GM21515 (cell line): ENCODE measurements around the gene PRUNE2.

Source experiments
- ATAC-seq: cut with Tn5 transposase; IDR thresholded peaks from one replicate; pipeline ENCODE4 v1.9.1; 2021; ENCODE audit not compliant: unreplicated experiment

Gene PRUNE2

GRCh38 chr9:76701441-76702039, 204.4 kb downstream of the PRUNE2 start:
- no peak for ATAC-seq

- no peak for ATAC-seq
Measured at GRCh38 chr9:76700916-76701315, 205.0 kb downstream of the PRUNE2 start.

DNA sequence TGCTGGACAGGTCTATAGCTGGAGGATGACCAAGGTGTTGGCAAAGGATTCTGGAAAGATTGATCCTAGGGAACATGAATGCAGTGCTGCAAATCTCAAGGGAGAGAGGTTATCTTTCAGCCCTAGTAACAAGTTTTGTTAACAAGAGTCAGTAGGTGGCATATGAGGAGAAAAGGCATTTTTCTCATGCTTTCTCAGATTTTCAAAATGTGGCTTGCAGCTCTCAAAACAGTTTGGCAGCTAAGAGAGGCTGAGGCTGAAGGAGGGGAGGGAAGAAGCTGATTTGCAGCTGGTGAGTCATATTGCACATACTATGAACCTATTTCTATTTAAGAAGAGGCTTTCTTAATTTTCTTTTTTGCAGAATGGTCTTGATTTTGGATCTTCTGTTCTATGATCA, 205.9 kb downstream of the PRUNE2 start:
- ATAC-seq: no peak

DNA sequence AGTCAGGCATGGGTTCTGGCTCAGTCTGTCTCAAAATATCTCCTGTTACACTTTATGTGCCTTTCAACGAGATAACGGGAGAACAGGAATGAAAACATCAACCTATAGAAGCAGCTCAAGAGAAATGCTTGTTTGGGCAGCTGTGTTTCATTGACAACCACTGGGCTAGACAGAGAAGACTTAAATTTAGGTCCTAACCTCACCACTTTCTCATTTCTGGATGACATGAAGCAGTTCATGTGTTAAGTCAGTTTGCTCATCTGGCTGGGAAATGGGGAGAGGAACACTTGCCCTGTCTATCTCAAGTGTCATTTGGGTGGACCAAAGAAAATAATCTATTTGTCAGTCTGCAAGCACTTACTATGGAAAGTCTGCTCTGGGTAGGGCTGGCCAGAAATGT, 208.4 kb downstream of the PRUNE2 start:
- no peak for ATAC-seq

GRCh38 chr9:76697081-76697480, 208.8 kb downstream of the PRUNE2 start:
- ATAC-seq: no peak

GRCh38 chr9:76693912-76694311, 212.0 kb downstream of the PRUNE2 start:
- ATAC-seq: no peak

- ATAC-seq: no peak
Measured at GRCh38 chr9:76692458-76693129, 213.3 kb downstream of the PRUNE2 start.

GRCh38 chr9:76691517-76692313, 214.2 kb downstream of the PRUNE2 start:
- ATAC-seq: no peak

GRCh38 chr9:76690973-76691370, 214.9 kb downstream of the PRUNE2 start:
- no peak for ATAC-seq

- ATAC-seq: no peak
Measured at GRCh38 chr9:76690246-76690972, 215.5 kb downstream of the PRUNE2 start.

GRCh38 chr9:76688471-76689238, 217.3 kb downstream of the PRUNE2 start:
- ATAC-seq: no peak

GRCh38 chr9:76687861-76688391, 218.0 kb downstream of the PRUNE2 start:
- ATAC-seq: no peak

GRCh38 chr9:76686756-76687155, 219.2 kb downstream of the PRUNE2 start:
- ATAC-seq: no peak

DNA sequence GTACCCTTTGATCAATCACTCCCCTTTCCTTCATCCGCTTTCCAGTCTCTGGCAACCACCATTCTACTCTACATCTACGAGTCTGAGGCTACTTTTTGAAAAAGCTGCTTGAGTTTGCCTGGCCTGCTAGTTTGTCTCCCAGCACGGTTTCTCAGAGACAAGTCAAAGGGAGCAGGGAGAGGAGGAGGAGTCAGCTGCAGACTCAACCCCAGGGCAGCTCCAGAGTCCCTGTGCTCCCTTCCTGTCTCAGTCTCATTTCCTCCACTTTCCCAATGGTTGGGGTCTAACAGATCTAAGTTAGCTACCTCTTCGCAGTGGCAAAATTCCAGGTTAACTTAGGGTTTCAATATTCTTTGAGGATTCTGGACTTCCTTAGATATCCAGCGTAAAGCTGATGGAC, 221.7 kb downstream of the PRUNE2 start:
- ATAC-seq: no peak

DNA sequence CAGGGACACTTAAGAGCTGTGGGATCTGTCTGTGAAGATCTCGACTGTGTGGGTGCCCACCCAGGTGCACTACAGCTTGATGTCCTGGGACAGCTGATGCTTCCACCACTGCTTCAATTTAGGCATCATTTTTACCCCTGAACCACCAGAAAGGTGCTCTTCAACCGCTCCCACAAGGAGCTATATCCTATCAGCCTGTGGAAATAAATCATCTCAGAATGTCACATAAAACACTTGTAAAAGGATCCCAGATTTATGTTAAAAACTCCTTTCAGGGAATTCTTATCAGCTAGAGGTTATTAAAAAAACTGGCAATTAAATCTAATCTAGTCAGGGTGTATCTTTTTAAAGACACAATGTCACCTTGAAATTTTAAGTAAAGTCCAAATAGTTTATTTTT, 224.4 kb downstream of the PRUNE2 start:
- ATAC-seq: no peak

GRCh38 chr9:76680716-76681425, 225.0 kb downstream of the PRUNE2 start:
- no peak for ATAC-seq

GRCh38 chr9:76677481-76678055, 228.3 kb downstream of the PRUNE2 start:
- ATAC-seq: no peak

- ATAC-seq: no peak
Measured at GRCh38 chr9:76676857-76677256, 229.1 kb downstream of the PRUNE2 start.

DNA sequence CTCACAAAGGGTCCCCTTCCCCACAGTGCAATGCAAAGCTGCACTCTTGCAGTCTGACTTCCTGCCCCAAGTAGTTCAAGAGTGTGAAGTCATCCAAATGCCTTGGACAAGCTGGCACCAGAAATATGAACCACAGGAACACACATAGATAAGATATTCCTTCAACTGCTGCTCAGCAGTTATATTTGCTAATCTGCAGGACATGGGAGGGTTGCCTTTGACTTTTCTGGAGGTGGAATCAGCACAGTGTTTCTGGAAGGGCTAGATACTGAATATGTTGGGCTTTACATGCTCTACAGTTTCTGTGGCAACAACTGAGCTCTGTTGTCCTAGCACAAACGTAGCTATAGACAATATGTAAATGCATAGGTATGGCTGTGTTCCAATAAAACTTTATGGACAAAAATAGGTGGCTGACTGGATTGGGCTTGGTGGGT, 238.4 kb downstream of the PRUNE2 start:
- ATAC-seq: no peak
